Measurements from ENCODE around the gene PGM1.

- TF ChIP-seq CTCF (IDR thresholded peaks at IDR 0.05) (no peak), IRF1 (CRISPR knock-in tag; IDR thresholded peaks at IDR 0.05) (no peak), ESRRA (CRISPR knock-in tag; IDR thresholded peaks at IDR 0.05; ENCODE audit: borderline replicate concordance) (no peak)
- TF ChIP-seq, protein P1, sequence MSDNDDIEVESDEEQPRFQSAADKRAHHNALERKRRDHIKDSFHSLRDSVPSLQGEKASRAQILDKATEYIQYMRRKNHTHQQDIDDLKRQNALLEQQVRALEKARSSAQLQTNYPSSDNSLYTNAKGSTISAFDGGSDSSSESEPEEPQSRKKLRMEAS (CRISPR knock-in tag; IDR thresholded peaks at IDR 0.05), result no peak
- TF ChIP-seq, protein P2, sequence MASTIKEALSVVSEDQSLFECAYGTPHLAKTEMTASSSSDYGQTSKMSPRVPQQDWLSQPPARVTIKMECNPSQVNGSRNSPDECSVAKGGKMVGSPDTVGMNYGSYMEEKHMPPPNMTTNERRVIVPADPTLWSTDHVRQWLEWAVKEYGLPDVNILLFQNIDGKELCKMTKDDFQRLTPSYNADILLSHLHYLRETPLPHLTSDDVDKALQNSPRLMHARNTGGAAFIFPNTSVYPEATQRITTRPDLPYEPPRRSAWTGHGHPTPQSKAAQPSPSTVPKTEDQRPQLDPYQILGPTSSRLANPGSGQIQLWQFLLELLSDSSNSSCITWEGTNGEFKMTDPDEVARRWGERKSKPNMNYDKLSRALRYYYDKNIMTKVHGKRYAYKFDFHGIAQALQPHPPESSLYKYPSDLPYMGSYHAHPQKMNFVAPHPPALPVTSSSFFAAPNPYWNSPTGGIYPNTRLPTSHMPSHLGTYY (CRISPR knock-in tag; IDR thresholded peaks at IDR 0.05), result no peak
These were observed 8.7 kb downstream of the PGM1 start for GRCh38 chr1:63601912-63602311.

Measured in WTC11 (cell line).